Testis (tissue), 2 donors: Measurements from ENCODE around the gene NEURL1B.

ENCODE experiments used
- POLR2A ChIP-seq: fragments of 450-650 bp; IDR thresholded peaks from one replicate; pipeline ENCODE4 v1.6.1; 2017; ENCODE audit warnings: antibody characterized with exemption, mild to moderate bottlenecking, moderate library complexity
- TF ChIP-seq, protein P1 (sequence below), 3 experiments: fragments of 450-650 bp in 2 of 3; fragments of 200-600 bp in 1 of 3; sonication (generic) in 1 of 3; IDR thresholded peaks; one replicate each; pipeline ENCODE4 v1.5.1; 2016 to 2019; ENCODE audit warnings: antibody characterized with exemption in 3 of 3, mild to moderate bottlenecking in 2 of 3, moderate library complexity in 1 of 3

- TF ChIP-seq, protein P1, sequence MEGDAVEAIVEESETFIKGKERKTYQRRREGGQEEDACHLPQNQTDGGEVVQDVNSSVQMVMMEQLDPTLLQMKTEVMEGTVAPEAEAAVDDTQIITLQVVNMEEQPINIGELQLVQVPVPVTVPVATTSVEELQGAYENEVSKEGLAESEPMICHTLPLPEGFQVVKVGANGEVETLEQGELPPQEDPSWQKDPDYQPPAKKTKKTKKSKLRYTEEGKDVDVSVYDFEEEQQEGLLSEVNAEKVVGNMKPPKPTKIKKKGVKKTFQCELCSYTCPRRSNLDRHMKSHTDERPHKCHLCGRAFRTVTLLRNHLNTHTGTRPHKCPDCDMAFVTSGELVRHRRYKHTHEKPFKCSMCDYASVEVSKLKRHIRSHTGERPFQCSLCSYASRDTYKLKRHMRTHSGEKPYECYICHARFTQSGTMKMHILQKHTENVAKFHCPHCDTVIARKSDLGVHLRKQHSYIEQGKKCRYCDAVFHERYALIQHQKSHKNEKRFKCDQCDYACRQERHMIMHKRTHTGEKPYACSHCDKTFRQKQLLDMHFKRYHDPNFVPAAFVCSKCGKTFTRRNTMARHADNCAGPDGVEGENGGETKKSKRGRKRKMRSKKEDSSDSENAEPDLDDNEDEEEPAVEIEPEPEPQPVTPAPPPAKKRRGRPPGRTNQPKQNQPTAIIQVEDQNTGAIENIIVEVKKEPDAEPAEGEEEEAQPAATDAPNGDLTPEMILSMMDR (IDR thresholded peaks at IDR 0.05): no peak
- no peak for TF ChIP-seq POLR2A
Measured at GRCh38 chr5:172640139-172640538, 924 bp upstream of the NEURL1B start.
